RWPE1 (cell line): ENCODE results near the gene POFUT2.

Source experiments
- CTCF ChIA-PET: fragments of 350-600 bp; sonication (Branson Sonifier 250); formaldehyde crosslinking; extraction: SDS; loops from one replicate; lab custom pipeline; 2021; lab: Yijun Ruan, JAX
- POLR2A ChIA-PET: fragments of 400-600 bp; formaldehyde crosslinking; extraction: SDS; loops from one replicate; lab custom pipeline; 2020; ENCODE audit warnings: antibody characterized with exemption; ENCODE audit not compliant: low non-redundant PET; lab: Yijun Ruan, JAX
- DNase-seq: peaks from one replicate; pipeline ENCODE4 v3.0.0; 2012; ENCODE audit warnings: low spot score
- H3K27ac ChIP-seq: fragments of 450-650 bp; 2 replicates; pipeline ENCODE4 v1.5.1; 2017
- CTCF ChIP-seq: fragments of 450-650 bp; conservative IDR thresholded peaks from 2 replicates; pipeline ENCODE4 v1.5.1; 2017; ENCODE audit warnings: low read depth, mild to moderate bottlenecking

POFUT2 gene

DNA sequence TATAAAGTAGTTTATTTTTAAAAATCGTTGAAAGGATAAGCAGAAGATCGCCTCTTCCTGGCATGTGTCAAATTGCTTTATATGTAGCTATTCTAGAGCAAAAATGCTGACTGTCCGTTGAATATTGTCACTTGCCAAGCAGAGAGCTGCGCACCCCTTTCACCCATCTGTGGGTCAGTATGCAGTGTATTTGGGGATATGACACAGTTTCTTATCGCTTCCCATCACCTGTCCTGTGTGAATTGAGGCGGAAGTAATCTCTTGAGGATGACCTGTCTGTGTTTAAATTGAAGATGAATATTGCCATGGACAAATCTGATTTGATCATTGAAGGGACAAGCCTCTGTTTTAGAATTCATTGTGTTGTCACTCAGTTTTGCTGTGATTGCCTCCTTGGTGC, 52.2 kb downstream of the POFUT2 start:
- DNase-seq, result no peak
- POLR2A ChIA-PET, result no interaction called here
- TF ChIP-seq CTCF, result no peak
- CTCF ChIA-PET, result interaction anchor here (1.0 kb wide), 1 partner anchor 95 kb away, joined by 3 read pairs; no protein-coding TSS in a partner anchor
- H3K27ac ChIP-seq, result no peak overlapping the region

GRCh38 chr21:45234965-45235364, 52.7 kb downstream of the POFUT2 start:
- no peak overlapping the region for H3K27ac ChIP-seq
- POLR2A ChIA-PET, result no interaction called here
- CTCF ChIA-PET, result interaction anchor here (1.0 kb wide), 1 partner anchor 95 kb away, joined by 3 read pairs; no protein-coding TSS in a partner anchor
- no peak for DNase-seq
- TF ChIP-seq CTCF, result no peak

DNA sequence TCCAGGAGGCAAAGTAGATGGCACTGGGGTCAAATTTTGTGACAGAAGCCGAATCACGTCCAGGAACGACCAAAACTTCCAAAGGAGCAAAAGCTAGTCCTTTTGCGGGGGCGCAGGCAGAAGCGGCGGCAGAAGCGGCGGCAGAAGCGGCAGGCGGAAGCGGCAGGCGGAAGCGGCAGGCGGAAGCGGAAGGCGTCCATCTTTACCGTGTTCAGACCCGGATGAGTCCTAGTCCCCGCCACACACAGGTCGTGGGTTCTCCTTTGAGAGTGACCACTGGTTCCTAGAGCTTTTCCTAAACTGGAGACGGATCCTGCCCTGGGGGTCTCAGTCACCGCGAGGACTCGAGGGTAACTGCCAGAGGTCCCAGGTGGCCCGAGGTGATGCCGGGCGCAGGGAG, 53.6 kb downstream of the POFUT2 start:
- CTCF ChIA-PET, result interaction anchor here (1.0 kb wide), 1 partner anchor 94 kb away, joined by 3 read pairs; no protein-coding TSS in a partner anchor
- TF ChIP-seq CTCF, result no peak
- DNase-seq, result no peak
- H3K27ac ChIP-seq, result no peak overlapping the region
- POLR2A ChIA-PET, result no interaction called here

DNA sequence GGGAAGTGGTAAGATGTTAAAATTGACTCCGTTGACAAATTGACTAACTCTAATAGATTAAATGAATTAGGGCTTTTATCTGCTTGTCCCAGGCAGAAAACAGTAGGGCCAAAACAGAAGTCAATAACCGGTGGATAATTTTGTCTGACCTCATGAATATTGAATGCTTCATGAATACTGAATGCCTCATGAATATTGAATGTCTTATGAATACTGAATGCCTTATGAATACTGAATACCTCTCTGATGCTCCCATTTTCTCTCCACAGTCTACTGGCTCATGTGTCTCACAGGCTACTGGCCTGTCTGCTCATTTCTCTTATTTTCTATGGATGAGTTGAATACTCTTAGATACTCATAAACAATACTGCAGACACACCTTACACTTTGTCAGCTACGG, 56.0 kb downstream of the POFUT2 start:
- TF ChIP-seq CTCF, result no peak
- CTCF ChIA-PET, result no interaction called here

GRCh38 chr21:45228656-45229240, 58.9 kb downstream of the POFUT2 start:
- TF ChIP-seq CTCF, result no peak
- DNase-seq, result no peak
- H3K27ac ChIP-seq, result no peak overlapping the region
- CTCF ChIA-PET, result interaction anchor here (0.8 to 1.0 kb wide), 2 partner anchors 88 kb away, joined by 3 to 4 read pairs; no protein-coding TSS in a partner anchor
- POLR2A ChIA-PET, result interaction anchor here (0.5 kb wide), 1 partner anchor 62 kb away, joined by 4 read pairs; no protein-coding TSS in a partner anchor

More for the DNA sequence above, 56.0 kb downstream of the POFUT2 start:
- H3K27ac ChIP-seq, result no peak overlapping the region
- no peak for DNase-seq
- POLR2A ChIA-PET, result no interaction called here

DNA sequence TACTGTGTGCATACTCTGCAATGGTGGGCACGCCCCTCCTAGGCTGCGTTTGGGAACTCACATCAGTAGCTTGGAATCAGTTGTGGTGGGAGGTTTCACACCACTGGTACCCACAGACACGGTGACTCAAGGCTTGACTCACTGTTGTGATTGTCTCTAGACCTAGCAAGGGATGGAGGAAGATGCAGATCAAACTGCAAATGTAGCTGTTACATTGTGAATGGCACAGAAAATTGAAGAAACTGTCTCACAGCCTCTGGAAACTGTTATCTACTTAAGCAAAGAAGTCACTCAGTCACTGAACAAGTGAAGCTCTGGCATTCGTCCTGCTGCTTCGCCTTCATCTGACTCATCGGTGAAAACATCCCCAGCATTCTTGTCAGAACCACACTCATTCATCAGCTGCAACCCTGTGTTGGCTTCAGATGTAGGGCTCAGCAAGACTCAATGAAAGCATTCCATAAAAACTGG, 59.5 kb downstream of the POFUT2 start:
- no peak overlapping the region for H3K27ac ChIP-seq
- ChIA-PET CTCF (interaction anchor here (1.0 to 1.4 kb wide), 2 partner anchors 87 to 90 kb away, joined by 3 to 6 read pairs; no protein-coding TSS in a partner anchor), POLR2A (interaction anchor here (0.5 to 0.6 kb wide), 2 partner anchors 62 to 285 kb away, joined by 3 to 4 read pairs; no protein-coding TSS in a partner anchor)
- no peak for TF ChIP-seq CTCF
- DNase-seq, result peak; percentile 71
